PC-3 (cell line): ENCODE measurements around the gene IRF8. TPM values are rescaled to one million over a fixed set of nuclear protein-coding genes. Genes with fewer than 3 reads are reported as not detected.

Source experiments
- ATAC-seq: fragments of 200-7000 bp; cut with Tn5 transposase; 2 replicates; pipeline ENCODE4 v1.9.1; 2020; ENCODE audit warnings: mild to moderate bottlenecking, moderate library complexity
- BruUV-seq: library from RNA; stranded (reverse); fragments of 400-500 nt; replicated peaks from 2 replicates; lab custom pipeline; 2021; lab: Mats Ljungman, UMichigan
- CTCF ChIA-PET: fragments of 300-600 bp; sonication (Branson Sonifier 250); formaldehyde crosslinking; loops from one replicate; lab custom pipeline; 2022; ENCODE audit warnings: antibody characterized with exemption; lab: Charles Lee
- POLR2A ChIA-PET: fragments of 300-600 bp; sonication (Branson Sonifier 250); formaldehyde crosslinking; loops from one replicate; lab custom pipeline; 2022; ENCODE audit warnings: antibody characterized with exemption; ENCODE audit not compliant: unreplicated experiment; lab: Charles Lee
- DNase-seq: peaks from one replicate; pipeline ENCODE4 v3.0.0-alpha.2; 2015
- H2AFZ ChIP-seq: fragments of 300-600 bp; sonication (generic); 2 replicates; pipeline ENCODE4 v1.6.0; 2016; ENCODE audit warnings: antibody characterized with exemption, low read length
- H3F3A ChIP-seq: fragments of 300-600 bp; sonication (generic); one replicate; pipeline ENCODE4 v1.6.0; 2017; ENCODE audit warnings: antibody characterized with exemption, low read length, control low read depth, mild to moderate bottlenecking; ENCODE audit not compliant: unreplicated experiment
- H3K27ac ChIP-seq: fragments of 300-600 bp; sonication (generic); 2 replicates; pipeline ENCODE4 v1.5.1; 2016; ENCODE audit warnings: mild to moderate bottlenecking, low read length
- H3K27me3 ChIP-seq: fragments of 300-600 bp; sonication (generic); 2 replicates; pipeline ENCODE4 v1.6.1; 2016; ENCODE audit warnings: low read length, mixed read lengths
- H3K36me3 ChIP-seq: fragments of 300-600 bp; sonication (generic); 2 replicates; pipeline ENCODE4 v1.6.1; 2016; ENCODE audit warnings: low read depth, mixed run types, low read length, mixed read lengths
- H3K4me1 ChIP-seq: fragments of 300-600 bp; sonication (generic); 2 replicates; pipeline ENCODE4 v1.5.1; 2016; ENCODE audit warnings: low read length; ENCODE audit not compliant: insufficient read depth
- H3K4me2 ChIP-seq: fragments of 300-600 bp; sonication (generic); 2 replicates; pipeline ENCODE4 v1.6.0; 2016; ENCODE audit warnings: low read length
- H3K4me3 ChIP-seq: fragments of 300-600 bp; sonication (generic); 2 replicates; pipeline ENCODE4 v1.5.1; 2016; ENCODE audit warnings: mild to moderate bottlenecking, low read length, mixed read lengths
- H3K79me2 ChIP-seq: fragments of 300-600 bp; sonication (generic); 2 replicates; pipeline ENCODE4 v1.6.1; 2017; ENCODE audit warnings: low read length, mixed read lengths
- H3K9ac ChIP-seq: fragments of 300-600 bp; sonication (generic); 2 replicates; pipeline ENCODE4 v1.6.0; 2016; ENCODE audit warnings: mild to moderate bottlenecking, low read length
- H3K9me2 ChIP-seq: fragments of 300-600 bp; sonication (generic); replicated peaks from 2 replicates; pipeline ENCODE4 v1.6.1; 2016; ENCODE audit warnings: mixed run types, low read length, mixed read lengths
- H3K9me3 ChIP-seq: fragments of 300-600 bp; sonication (generic); 2 replicates; pipeline ENCODE4 v1.6.1; 2016; ENCODE audit warnings: low read length, mixed read lengths
- H4K20me1 ChIP-seq: fragments of 300-600 bp; sonication (generic); 2 replicates; pipeline ENCODE4 v1.6.1; 2016; ENCODE audit warnings: low read length, mixed read lengths
- CTCF ChIP-seq: fragments of 300-600 bp; sonication (generic); conservative IDR thresholded peaks from 2 replicates; pipeline ENCODE4 v1.5.1; 2017; ENCODE audit warnings: antibody characterized with exemption, low read depth, mild to moderate bottlenecking, low read length
- EZH2 ChIP-seq: fragments of 300-600 bp; sonication (generic); IDR thresholded peaks from one replicate; pipeline ENCODE4 v1.6.1; 2017; ENCODE audit warnings: antibody characterized with exemption, mild to moderate bottlenecking, low read length; ENCODE audit not compliant: unreplicated experiment
- EZH2phosphoT487 ChIP-seq: fragments of 300-600 bp; sonication (generic); IDR thresholded peaks from 2 replicates; pipeline ENCODE4 v1.6.1; 2018; ENCODE audit warnings: mild to moderate bottlenecking, antibody characterized with exemption, low read length, borderline replicate concordance
- intact Hi-C: fragments of 100-400 bp; cut with micrococcal nuclease; formaldehyde crosslinking; loops from 2 replicates; pipeline ENCODE4 v1.9.0; 2023
- total RNA-seq: library from RNA; depleted of rRNA; stranded (reverse); fragments of >200 nt; gene quantifications from 2 replicates; pipeline ENCODE4 v1.2.3, GENCODE V29; 2014

IRF8 gene
- total RNA-seq, 1 experiment from 2014 or later, result not detected

- H3K9me2 ChIP-seq, result no peaks in the 10 kb centered on the region
- no peaks in the 10 kb centered on the region for H3K4me1 ChIP-seq
- BruUV-seq, result no TSS peak
- no peak overlapping the region for H3K4me3 ChIP-seq
- no peaks in the 10 kb centered on the region for H3F3A ChIP-seq
- DNase-seq, result no peak
- no peak overlapping the region for H3K4me2 ChIP-seq
- POLR2A ChIA-PET, result no interaction called here
- H3K27me3 ChIP-seq, result peaks cover 47% of the 10 kb centered on the region
- no peaks in the 10 kb centered on the region for H3K79me2 ChIP-seq
- no peaks in the 10 kb centered on the region for H4K20me1 ChIP-seq
- TF ChIP-seq EZH2phosphoT487 (no peak), EZH2 (no peak), CTCF (no peak)
- H2AFZ ChIP-seq, result no peak overlapping the region
- ATAC-seq, result no peak
- no peak overlapping the region for H3K27ac ChIP-seq
- H3K9me3 ChIP-seq, result no peaks in the 10 kb centered on the region
- no peak overlapping the region for H3K9ac ChIP-seq
- CTCF ChIA-PET, result no interaction called here
- no peaks in the 10 kb centered on the region for H3K36me3 ChIP-seq
- intact Hi-C loops, result no loop called here
Observed at GRCh38 chr16:85879549-85879948, 19.4 kb upstream of the IRF8 start.

- intact Hi-C loops, result no loop called here
- POLR2A ChIA-PET, result no interaction called here
- BruUV-seq, result no TSS peak
Observed at GRCh38 chr16:85879975-85880831, 18.8 kb upstream of the IRF8 start.

More at GRCh38 chr16:85879975-85880831, 18.8 kb upstream of the IRF8 start:
- Histone ChIP-seq H3K27ac (no peak overlapping the region), H3K4me1 (no peaks in the 10 kb centered on the region), H3K79me2 (no peaks in the 10 kb centered on the region), H3K27me3 (peaks cover 53% of the 10 kb centered on the region), H4K20me1 (no peaks in the 10 kb centered on the region), H2AFZ (no peak overlapping the region), H3K9me3 (no peaks in the 10 kb centered on the region), H3K4me3 (no peak overlapping the region), H3K9me2 (no peaks in the 10 kb centered on the region), H3K36me3 (no peaks in the 10 kb centered on the region), H3F3A (no peaks in the 10 kb centered on the region), H3K4me2 (no peak overlapping the region), H3K9ac (no peak overlapping the region)
- no peak for DNase-seq
- CTCF ChIA-PET, result no interaction called here
- TF ChIP-seq EZH2 (no peak), EZH2phosphoT487 (no peak), CTCF (no peak)
- no peak for ATAC-seq
